HG02973 (cell line): ENCODE measurements around the gene MUC5AC.
"Not testable (repeated sequence)": the region's sequence is repeated elsewhere in the genome, so short reads cannot be mapped to it uniquely, and the experiment has no call there.

Source experiments
- ATAC-seq: cut with Tn5 transposase; IDR thresholded peaks from one replicate; pipeline ENCODE4 v1.9.1; 2021; ENCODE audit warnings: moderate library complexity; ENCODE audit not compliant: unreplicated experiment

The MUC5AC gene

DNA sequence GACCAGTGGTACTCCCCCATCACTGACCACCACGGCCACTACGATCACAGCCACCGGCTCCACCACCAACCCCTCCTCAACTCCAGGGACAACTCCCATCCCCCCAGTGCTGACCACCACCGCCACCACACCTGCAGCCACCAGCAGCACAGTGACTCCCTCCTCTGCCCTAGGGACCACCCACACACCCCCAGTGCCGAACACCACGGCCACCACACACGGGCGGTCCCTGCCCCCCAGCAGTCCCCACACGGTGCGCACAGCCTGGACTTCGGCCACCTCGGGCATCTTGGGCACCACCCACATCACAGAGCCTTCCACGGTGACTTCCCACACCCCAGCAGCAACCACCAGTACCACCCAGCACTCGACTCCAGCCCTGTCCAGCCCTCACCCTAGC is 89.3 kb downstream of the MUC5AC start:
- ATAC-seq: not testable (repeated sequence)

GRCh38 chr11:1248951-1249350 is 91.2 kb downstream of the MUC5AC start:
- ATAC-seq: not testable (repeated sequence)

DNA sequence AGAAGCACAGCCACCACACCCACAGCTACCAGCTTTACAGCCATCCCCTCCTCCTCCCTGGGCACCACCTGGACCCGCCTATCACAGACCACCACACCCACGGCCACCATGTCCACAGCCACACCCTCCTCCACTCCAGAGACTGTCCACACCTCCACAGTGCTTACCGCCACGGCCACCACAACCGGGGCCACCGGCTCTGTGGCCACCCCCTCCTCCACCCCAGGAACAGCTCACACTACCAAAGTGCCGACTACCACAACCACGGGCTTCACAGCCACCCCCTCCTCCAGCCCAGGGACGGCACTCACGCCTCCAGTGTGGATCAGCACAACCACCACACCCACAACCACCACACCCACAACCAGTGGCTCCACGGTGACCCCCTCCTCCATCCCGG is 92.7 kb downstream of the MUC5AC start:
- not testable (repeated sequence) for ATAC-seq
